OCI-LY3 (cell line): ENCODE data around the gene SAMSN1.

Source experiments
- H2AFZ ChIP-seq: fragments of 200-600, 300-600 bp; shearing (Covaris generic); 2 replicates; pipeline ENCODE4 v1.6.0; 2014; ENCODE audit warnings: antibody characterized with exemption, low read depth, low read length
- H3K27ac ChIP-seq: fragments of 200-600, 300-600 bp; sonication (generic); 2 replicates; pipeline ENCODE4 v1.5.1; 2014; ENCODE audit warnings: mild to moderate bottlenecking, low read length, moderate library complexity, mixed read lengths
- H3K27me3 ChIP-seq: fragments of 200-600, 300-600 bp; sonication (generic); 2 replicates; pipeline ENCODE4 v1.6.1; 2014; ENCODE audit warnings: low read depth, low read length, mixed read lengths
- H3K36me3 ChIP-seq: fragments of 200-600, 300-600 bp; sonication (generic); replicated peaks from 2 replicates; pipeline ENCODE3; 2014; ENCODE audit warnings: low read depth, low read length, mixed read lengths
- H3K4me1 ChIP-seq: fragments of 300-600, 200-600 bp; sonication (generic); 2 replicates; pipeline ENCODE4 v1.6.1; 2014; ENCODE audit warnings: low read length, mixed read lengths
- H3K4me2 ChIP-seq: fragments of 200-600, 300-600 bp; sonication (generic); 2 replicates; pipeline ENCODE4 v1.6.1; 2014; ENCODE audit warnings: low read length, mixed read lengths
- H3K4me3 ChIP-seq: fragments of 300-600, 200-600 bp; sonication (generic); 2 replicates; pipeline ENCODE4 v1.5.1; 2014; ENCODE audit warnings: antibody characterized with exemption, mild to moderate bottlenecking, low read length, moderate library complexity
- H3K79me2 ChIP-seq: fragments of 300-600, 200-600 bp; shearing (Covaris generic); 2 replicates; pipeline ENCODE4 v1.6.1; 2014; ENCODE audit warnings: mild to moderate bottlenecking, low read length, mixed read lengths
- H3K9ac ChIP-seq: fragments of 300-600, 200-600 bp; shearing (Covaris generic); 2 replicates; pipeline ENCODE4 v1.6.0; 2014; ENCODE audit warnings: mild to moderate bottlenecking, low read length, moderate library complexity
- H3K9me3 ChIP-seq: fragments of 200-600, 300-600 bp; shearing (Covaris generic); 2 replicates; pipeline ENCODE4 v1.6.1; 2014; ENCODE audit warnings: low read length, mixed read lengths; ENCODE audit not compliant: insufficient read depth
- H4K20me1 ChIP-seq: fragments of 200-600, 300-600 bp; sonication (generic); 2 replicates; pipeline ENCODE4 v1.6.1; 2016; ENCODE audit warnings: low read length, mixed read lengths; ENCODE audit not compliant: insufficient read depth
- EZH2phosphoT487 ChIP-seq: fragments of 200-600 bp; shearing (Covaris generic); IDR thresholded peaks from 2 replicates; pipeline ENCODE4 v1.6.1; 2018; ENCODE audit warnings: antibody characterized with exemption, mixed run types, low read depth
- TF ChIP-seq, protein P1 (sequence below): fragments of 200-600, 300-600 bp; sonication (generic); IDR thresholded peaks from 2 replicates; pipeline ENCODE4 v1.5.1; 2014; ENCODE audit warnings: antibody characterized with exemption, low read length, low read depth

The SAMSN1 gene

DNA sequence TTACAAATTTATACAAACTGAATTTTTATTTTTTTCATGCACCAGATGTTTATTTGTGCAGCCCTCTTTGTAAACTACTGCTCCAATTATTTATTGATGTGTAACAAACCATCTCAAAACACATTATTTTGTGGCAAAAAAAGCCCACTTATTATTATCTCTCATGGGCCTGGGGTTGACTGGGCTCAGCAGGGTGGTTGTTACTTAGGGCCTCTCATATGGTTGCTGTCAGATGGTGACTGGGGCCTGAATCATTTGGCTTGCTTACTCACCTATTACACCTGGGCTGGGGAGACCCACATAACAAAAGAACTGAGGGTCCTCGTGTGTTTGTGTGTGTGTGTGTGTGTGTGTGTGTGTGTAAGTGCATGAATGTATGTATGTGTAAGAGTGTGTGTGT is 110.7 kb downstream of the SAMSN1 start:
- Histone ChIP-seq H2AFZ (no peak overlapping the region), H4K20me1 (no peaks in the 10 kb centered on the region), H3K36me3 (no peaks in the 10 kb centered on the region), H3K27ac (no peak overlapping the region), H3K4me1 (no peaks in the 10 kb centered on the region), H3K4me3 (no peak overlapping the region), H3K4me2 (no peak overlapping the region), H3K9me3 (no peaks in the 10 kb centered on the region), H3K79me2 (no peaks in the 10 kb centered on the region), H3K27me3 (no peaks in the 10 kb centered on the region), H3K9ac (no peak overlapping the region)
- TF ChIP-seq, protein P1, sequence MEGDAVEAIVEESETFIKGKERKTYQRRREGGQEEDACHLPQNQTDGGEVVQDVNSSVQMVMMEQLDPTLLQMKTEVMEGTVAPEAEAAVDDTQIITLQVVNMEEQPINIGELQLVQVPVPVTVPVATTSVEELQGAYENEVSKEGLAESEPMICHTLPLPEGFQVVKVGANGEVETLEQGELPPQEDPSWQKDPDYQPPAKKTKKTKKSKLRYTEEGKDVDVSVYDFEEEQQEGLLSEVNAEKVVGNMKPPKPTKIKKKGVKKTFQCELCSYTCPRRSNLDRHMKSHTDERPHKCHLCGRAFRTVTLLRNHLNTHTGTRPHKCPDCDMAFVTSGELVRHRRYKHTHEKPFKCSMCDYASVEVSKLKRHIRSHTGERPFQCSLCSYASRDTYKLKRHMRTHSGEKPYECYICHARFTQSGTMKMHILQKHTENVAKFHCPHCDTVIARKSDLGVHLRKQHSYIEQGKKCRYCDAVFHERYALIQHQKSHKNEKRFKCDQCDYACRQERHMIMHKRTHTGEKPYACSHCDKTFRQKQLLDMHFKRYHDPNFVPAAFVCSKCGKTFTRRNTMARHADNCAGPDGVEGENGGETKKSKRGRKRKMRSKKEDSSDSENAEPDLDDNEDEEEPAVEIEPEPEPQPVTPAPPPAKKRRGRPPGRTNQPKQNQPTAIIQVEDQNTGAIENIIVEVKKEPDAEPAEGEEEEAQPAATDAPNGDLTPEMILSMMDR, result no peak
- TF ChIP-seq EZH2phosphoT487, result no peak
